Breast epithelium (tissue), 3 donors: ENCODE measurements around the gene LRRC4B.

Experiments
- POLR2A ChIP-seq: fragments of 450-650 bp; IDR thresholded peaks from one replicate; pipeline ENCODE4 v1.6.1; 2016; ENCODE audit warnings: antibody characterized with exemption, mild to moderate bottlenecking, moderate library complexity
- POLR2AphosphoS5 ChIP-seq, 3 donors: sonication (generic); formaldehyde crosslinking; IDR thresholded peaks; one replicate each; pipeline ENCODE4 v1.6.1; 2017; ENCODE audit warnings: antibody characterized with exemption in 3 of 3

DNA sequence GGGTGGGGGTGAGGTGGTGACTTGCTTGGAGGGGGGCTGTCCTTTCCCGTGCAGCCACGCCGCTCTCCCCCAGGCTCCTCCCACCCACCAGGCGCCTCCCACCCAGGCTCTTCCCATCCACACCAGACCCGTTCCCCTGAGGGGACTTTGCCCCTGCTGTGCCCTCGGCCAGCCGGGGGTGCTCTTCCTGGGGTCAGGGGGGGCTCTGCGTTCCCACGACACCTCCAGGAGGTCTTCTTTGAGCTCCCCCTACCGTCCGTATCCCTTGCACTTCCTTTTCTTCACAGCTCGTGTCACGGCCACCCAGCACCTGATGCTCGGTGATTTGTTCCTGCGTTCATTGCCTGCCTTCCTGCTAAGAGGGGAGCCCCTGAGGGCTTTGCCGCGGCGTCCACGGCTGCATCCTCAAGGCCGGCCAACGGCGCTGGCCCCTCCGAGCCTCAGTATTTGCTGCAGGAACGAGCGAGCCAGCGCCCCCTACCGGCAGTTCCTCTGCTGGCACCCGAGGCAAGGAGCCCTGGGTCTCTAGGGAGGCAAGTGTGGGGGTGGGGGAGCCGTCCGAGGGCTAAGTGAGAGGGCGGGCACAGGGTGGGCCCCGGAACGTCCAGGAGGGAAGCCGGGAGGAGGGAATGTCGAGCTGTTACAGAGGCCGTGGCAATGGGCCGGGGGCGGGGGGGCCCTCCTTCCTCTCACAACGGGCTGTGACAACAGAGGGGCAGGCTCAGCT, 11.8 kb downstream of the LRRC4B start:
- TF ChIP-seq POLR2A (no peak), POLR2AphosphoS5 (IDR thresholded peaks at IDR 0.05) (no peak)
